ENCODE measurements around the gene CDH23. TPM values are rescaled to one million over a fixed set of nuclear protein-coding genes. Genes with fewer than 3 reads are reported as not detected.

The CDH23 gene
- total and polyA plus RNA-seq, 10 of the 15 experiments (the other 5 are each of a cell fraction or from before 2014, with no cell fraction given): 0.09 to 0.40 (median 0.15) TPM; not detected in 1

- no peak within 1 kb of the TSS for H2AFZ ChIP-seq (ENCODE audit: control insufficient read depth, low read depth, low read length)
- H4K20me1 ChIP-seq (ENCODE audit: control insufficient read depth, insufficient read depth): no peaks in the 10 kb centered on the region
- SMC1A ChIA-PET (ENCODE audit: uncharacterized antibody, unreplicated experiment): interaction anchor here (1.3 kb wide), 1 partner anchor 54 kb away, joined by 4 read pairs; the partner anchor contains the start of gene VSIR
- no peak for FAIRE-seq
- no peaks in the 10 kb centered on the region for H3K27me3 ChIP-seq (replicated peaks in 1 of 2; ENCODE audit: control insufficient read depth in 2 of 2, insufficient read depth in 2 of 2, low read length in 1 of 2)
- H3K4me2 ChIP-seq (ENCODE audit: control insufficient read depth, insufficient read depth): no peak within 1 kb of the TSS
- intact Hi-C loops (cut with micrococcal nuclease; ENCODE audit: unreplicated experiment): no loop called here
- in situ Hi-C loops (cut with MboI): no loop called here
- BruUV-seq (replicated peaks): no TSS peak
- WGBS (ENCODE audit: insufficient coverage, insufficient replicate concordance, low lambda C conversion rate, missing lambda C conversion rate): 65% methylated on average over 14 of the region's 14 CpGs
- no peak within 1 kb of the TSS for H3K27ac ChIP-seq (ENCODE audit: control insufficient read depth, insufficient read depth)
- peaks cover 4% of the 10 kb centered on the region for H3K4me1 ChIP-seq (ENCODE audit: control insufficient read depth, insufficient read depth, low read length)
- RAD21 ChIA-PET (ENCODE audit: unreplicated experiment): interaction anchor here (0.8 kb wide), 1 partner anchor 177 kb away, joined by 3 read pairs; no protein-coding TSS in a partner anchor
- no peak for ATAC-seq
- H3K79me2 ChIP-seq (ENCODE audit: control insufficient read depth, insufficient read depth, low read length): no peaks in the 10 kb centered on the region
- POLR2A ChIA-PET: no interaction called here
- no peak within 1 kb of the TSS for H3K4me3 ChIP-seq
- no peaks in the 10 kb centered on the region for H3K9me3 ChIP-seq (replicated peaks; ENCODE audit: control insufficient read depth, insufficient read depth, low read length)
- no peak within 1 kb of the TSS for H3K9ac ChIP-seq (ENCODE audit: control insufficient read depth, insufficient read depth, low read length)
- no peaks in the 10 kb centered on the region for H3K36me3 ChIP-seq (ENCODE audit: control insufficient read depth in 2 of 2, insufficient read depth in 2 of 2, low read length in 1 of 2)
- no peak for DNase-seq (ENCODE audit: low read depth, low spot score)
- CTCF ChIA-PET: interaction anchor here (0.6 to 1.6 kb wide), 5 partner anchors 11 to 149 kb away, joined by 3 to 7 read pairs (median 3); no protein-coding TSS in a partner anchor
- no peak for TF ChIP-seq RFX5 (IDR thresholded peaks at IDR 0.05; ENCODE audit: low read depth, low read length)
- TF ChIP-seq RELB (IDR thresholded peaks at IDR 0.05; ENCODE audit: low read depth): no peak
- no peak for TF ChIP-seq PRDM15 (CRISPR knock-in tag; IDR thresholded peaks at IDR 0.05)
- no peak for TF ChIP-seq SMAD1 (IDR thresholded peaks at IDR 0.05; ENCODE audit: low read depth, partially characterized antibody)
- TF ChIP-seq E2F4 (IDR thresholded peaks at IDR 0.05; ENCODE audit: low read depth, low read length): no peak
- TF ChIP-seq PAX8 (IDR thresholded peaks at IDR 0.05): no peak
- no peak for TF ChIP-seq SKIL (IDR thresholded peaks at IDR 0.05; ENCODE audit: low read depth, poor library complexity, severe bottlenecking)
- TF ChIP-seq ZSCAN29 (IDR thresholded peaks at IDR 0.05): no peak
- no peak for TF ChIP-seq BMI1 (IDR thresholded peaks at IDR 0.05; ENCODE audit: borderline replicate concordance)
- TF ChIP-seq ZBTB4 (CRISPR knock-in tag; IDR thresholded peaks at IDR 0.05): no peak
Observed at GRCh38 chr10:71719464-71720201, 322.9 kb downstream of the CDH23 start, which contains the start of gene C10orf105. Gene C10orf105, minus strand, starts transcription at chr10:71719778. Its CDS starts 3,441 bp downstream, at chr10:71716337.

All from GM12878 (cell line).